Activated T-helper 1 cell treated with anti-CD3 and anti-CD28 coated beads, Interleukin-2, amount 50 U/mL, for 16 hours (primary cell): ENCODE results near the gene UPK2.
A peak's percentile ranks its signal among the peaks of the same experiment; 100 is the strongest.
"Not testable (repeated sequence)": the region's sequence is repeated elsewhere in the genome, so short reads cannot be mapped to it uniquely, and the experiment has no call there.

Source experiments
- DNase-seq, 2 donors: peaks; one replicate each; pipeline ENCODE4 v3.0.0-alpha.2; 2020; ENCODE audit warnings: low read depth in 1 of 2, low spot score in 1 of 2

Gene UPK2

DNA sequence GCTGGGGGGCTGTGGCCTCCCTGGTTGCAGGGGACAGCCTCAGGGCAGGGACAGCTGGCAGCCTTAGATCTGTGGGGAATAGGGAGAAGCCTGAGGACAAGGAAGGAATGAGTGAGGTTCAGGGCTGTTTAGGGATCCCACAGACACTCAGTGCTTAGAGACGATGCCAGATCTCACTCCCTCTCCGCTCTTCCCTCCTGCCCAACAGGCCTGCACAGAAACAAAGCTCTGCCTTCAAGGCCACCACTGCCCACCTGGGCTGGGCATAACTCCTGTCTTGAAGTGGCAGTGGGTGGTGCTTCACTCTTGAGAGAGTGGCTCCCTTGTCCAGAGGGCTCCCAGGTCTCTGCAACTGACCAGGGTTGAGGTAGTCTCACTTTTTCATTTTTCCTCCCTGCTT lies 28.7 kb downstream of the UPK2 start:
- DNase-seq, result no peak

DNA sequence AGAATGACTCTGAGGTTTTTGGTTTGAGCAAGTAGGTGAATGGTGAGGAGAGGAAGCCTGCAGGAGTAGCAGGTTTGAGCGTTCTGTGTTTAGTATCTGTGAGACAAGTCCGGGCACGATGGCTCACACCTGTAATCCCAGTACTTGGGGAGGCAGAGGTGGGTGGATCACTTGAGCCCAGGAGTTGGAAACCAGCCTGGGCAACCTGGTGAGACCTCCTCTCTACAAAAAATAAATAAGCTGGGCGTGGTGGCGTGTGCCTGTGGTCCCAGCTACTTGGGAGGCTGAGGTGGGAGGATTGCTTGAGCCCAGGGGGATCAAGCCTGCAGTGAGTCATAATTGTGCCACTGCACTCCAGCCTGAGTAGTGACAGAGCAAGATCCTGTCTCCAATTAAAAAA lies 32.2 kb downstream of the UPK2 start:
- DNase-seq, result no peak

DNA sequence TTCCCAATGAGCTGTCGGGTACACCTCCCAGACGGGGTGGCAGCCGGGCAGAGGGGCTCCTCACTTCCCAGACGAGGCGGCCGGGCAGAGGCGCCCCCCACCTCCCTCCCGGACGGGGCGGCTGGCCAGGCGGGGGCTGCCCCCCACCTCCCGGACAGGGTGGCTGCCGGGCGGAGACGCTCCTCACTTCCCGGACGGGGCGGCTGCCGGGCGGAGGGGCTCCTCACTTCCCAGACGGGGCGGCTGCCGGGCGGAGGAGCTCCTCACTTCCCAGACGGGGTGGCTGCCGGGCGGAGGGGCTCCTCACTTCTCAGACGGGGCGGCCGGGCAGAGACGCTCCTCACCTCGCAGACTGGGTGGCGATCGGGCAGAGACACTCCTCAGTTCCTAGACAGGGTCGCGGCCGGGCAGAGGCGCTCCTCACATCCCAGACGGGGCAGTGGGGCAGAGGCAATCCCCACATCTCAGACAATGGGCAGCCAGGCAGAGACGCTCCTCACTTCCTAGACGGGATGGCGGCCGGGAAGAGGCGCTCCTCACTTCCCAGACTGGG lies 35.5 kb downstream of the UPK2 start:
- DNase-seq, result not testable (repeated sequence)

GRCh38 chr11:118996926-118997626 lies 41.0 kb downstream of the UPK2 start:
- peak in 1 of 2 donors; percentile 19 for DNase-seq

DNA sequence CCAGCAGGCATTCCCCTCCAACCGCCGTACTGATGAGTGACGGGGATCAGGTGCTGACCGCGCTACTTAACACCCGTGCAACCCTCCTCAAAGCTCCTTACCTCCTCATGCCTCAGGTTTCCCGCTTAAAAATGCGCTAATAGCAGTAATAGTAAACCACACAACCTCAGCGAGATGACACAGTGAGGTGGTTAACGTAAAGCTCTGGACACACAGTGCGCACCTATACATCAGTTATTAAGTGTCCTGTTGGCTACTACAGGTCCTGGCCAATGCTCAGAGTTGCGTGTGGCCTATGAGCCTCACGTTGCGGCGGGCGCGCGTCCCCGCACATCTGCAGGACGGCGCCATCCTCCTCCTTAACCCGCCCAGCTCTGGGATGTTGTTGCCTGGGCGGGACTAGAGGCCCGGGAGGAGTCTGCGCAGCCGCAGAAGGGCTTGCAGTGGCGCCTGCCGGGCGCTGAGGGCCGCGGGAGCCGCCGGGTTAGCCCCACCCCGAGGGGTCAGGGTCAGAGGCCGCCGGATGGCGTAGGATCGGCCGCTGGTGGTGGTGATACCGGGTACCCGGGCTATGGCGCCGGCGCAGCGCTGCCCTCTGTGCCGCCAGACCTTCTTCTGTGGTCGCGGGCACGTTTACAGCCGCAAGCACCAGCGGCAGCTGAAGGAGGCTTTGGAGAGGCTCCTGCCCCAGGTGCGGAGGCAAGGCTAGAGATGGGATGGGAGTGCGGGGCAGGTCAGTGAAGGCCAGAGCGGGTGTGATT lies 41.7 kb downstream of the UPK2 start, which contains the start of gene CENATAC:
Gene CENATAC, plus strand, starts transcription at position 512 of the 761 bp plus-strand sequence. Its CDS starts 60 bp downstream, at position 572.
- DNase-seq, result peak; percentile 92 to 95

DNA sequence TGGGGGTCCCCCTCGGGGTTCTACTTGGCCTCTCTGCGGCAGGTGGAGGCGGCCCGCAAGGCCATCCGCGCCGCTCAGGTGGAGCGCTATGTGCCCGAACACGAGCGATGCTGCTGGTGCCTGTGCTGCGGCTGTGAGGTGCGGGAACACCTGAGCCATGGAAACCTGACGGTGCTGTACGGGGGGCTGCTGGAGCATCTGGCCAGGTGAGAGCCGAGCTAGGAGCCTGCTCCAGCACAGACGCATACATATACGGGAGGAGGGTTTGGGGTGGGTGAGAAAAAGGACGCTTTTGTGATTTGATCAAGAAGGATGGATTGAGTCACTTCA lies 42.3 kb downstream of the UPK2 start:
- DNase-seq, result no peak

- DNase-seq, result no peak
Observed at GRCh38 chr11:118998822-118999221, 42.7 kb downstream of the UPK2 start.

DNA sequence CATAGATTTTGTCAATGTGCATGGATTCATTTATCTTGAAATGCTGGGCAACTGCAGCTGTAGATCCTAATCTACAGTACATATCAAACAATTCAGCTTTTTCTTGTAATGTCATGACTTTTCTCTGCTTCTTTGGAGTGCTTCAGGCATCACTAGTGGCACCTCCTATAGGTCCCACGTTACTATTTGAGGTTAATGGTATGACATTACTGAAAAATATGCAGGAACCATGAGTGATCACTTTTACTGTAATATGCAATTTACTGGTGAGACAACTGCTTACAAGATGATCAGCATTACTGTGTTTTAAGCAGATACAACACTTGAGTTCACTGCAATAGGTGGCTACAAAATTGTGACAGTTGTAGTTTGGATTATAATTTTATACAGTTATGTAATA lies 44.8 kb downstream of the UPK2 start:
- no peak for DNase-seq

GRCh38 chr11:119006656-119007055 lies 50.6 kb downstream of the UPK2 start:
- DNase-seq, result no peak
